Measurements from ENCODE around the gene CYGB. TPM values are rescaled to one million over a fixed set of nuclear protein-coding genes. Genes with fewer than 3 reads are reported as not detected.

The CYGB gene
- total and polyA plus RNA-seq, 9 of the 15 experiments (the other 6 are each of a cell fraction or from before 2014, with no cell fraction given) = 0.08 to 0.95 (median 0.18) TPM; not detected in 5

DNA sequence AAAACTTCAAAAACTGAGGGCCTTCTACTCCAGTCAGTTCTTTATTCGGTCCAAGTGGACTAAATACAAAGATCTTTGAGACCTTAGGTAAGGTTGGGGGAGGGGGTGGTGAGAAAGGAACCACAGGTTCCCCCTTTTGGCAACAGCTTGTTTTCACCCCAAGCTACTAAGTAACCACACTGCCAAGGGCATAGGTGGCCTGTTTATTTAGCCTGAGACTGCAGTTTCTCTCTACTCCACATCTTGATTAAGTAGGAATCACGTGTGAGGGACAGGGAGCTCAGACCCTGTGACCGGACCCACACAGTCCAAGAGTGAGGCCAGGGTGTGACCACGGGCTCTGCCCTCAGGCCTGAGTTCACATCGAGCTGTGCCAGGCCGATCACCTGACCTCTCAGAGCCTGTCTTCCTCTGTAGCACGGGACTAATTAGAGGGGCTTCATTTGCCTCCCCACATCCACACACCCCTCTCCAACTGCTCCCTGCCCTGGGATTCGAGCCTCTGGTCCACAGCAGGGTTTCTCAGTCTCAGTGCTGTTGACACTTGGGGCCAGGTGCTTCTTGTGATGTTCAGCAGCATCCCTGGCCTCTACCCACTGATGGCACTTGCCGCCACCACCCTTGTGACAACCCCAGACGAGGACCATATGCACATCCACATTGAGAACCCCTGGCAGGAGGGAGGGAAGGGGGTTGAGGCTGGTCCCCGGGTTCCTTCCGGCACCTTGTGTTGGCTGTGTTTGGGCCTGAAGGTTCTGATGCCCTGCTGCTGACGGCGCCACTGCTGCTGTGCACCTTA is 30.3 kb upstream of the CYGB start (continued):
- TF ChIP-seq ZNF384 (IDR thresholded peaks at IDR 0.05; ENCODE audit: low read depth, low read length) (no peak), ZKSCAN8 (CRISPR knock-in tag; IDR thresholded peaks at IDR 0.05) (no peak), ZNF780A (CRISPR knock-in tag; IDR thresholded peaks at IDR 0.05) (no peak), DACH1 (IDR thresholded peaks at IDR 0.05; ENCODE audit: partially characterized antibody) (no peak), ZNF224 (CRISPR knock-in tag; IDR thresholded peaks at IDR 0.05) (no peak), ZFPM2 (CRISPR knock-in tag; IDR thresholded peaks at IDR 0.05) (no peak), SUPT5H (IDR thresholded peaks at IDR 0.05) (peak; percentile 33; the same call in 1 of the 2 replicates), WHSC1 (IDR thresholded peaks at IDR 0.05; ENCODE audit: low read length) (no peak), ZKSCAN1 (IDR thresholded peaks at IDR 0.05; ENCODE audit: low read depth, low read length) (no peak), ELF1 (tag; IDR thresholded peaks at IDR 0.05) (no peak), ZFP36 (IDR thresholded peaks at IDR 0.05; ENCODE audit: low read depth, low read length, partially characterized antibody) (peak; percentile 11), NR2F6 (CRISPR knock-in tag; IDR thresholded peaks at IDR 0.05) (no peak), MAZ (CRISPR knock-in tag; conservative IDR thresholded peaks at IDR 0.05 in 1 of 2, IDR thresholded peaks at IDR 0.05 in 1 of 2) (0 out of 4 replicates have a peak, but pooled peaks of 1 of the 2 experiments have one; percentile 17), PHB (CRISPR knock-in tag; IDR thresholded peaks at IDR 0.05) (no peak), GTF2E2 (tag; IDR thresholded peaks at IDR 0.05) (no peak), ZFP1 (CRISPR knock-in tag; IDR thresholded peaks at IDR 0.05) (no peak), KDM1A (IDR thresholded peaks at IDR 0.05) (no peak), FOXJ2 (tag; IDR thresholded peaks at IDR 0.05) (peak; percentile 68), KLF13 (tag; IDR thresholded peaks at IDR 0.05; ENCODE audit: borderline replicate concordance, low read depth) (no peak)
- TF ChIP-seq, protein P1, sequence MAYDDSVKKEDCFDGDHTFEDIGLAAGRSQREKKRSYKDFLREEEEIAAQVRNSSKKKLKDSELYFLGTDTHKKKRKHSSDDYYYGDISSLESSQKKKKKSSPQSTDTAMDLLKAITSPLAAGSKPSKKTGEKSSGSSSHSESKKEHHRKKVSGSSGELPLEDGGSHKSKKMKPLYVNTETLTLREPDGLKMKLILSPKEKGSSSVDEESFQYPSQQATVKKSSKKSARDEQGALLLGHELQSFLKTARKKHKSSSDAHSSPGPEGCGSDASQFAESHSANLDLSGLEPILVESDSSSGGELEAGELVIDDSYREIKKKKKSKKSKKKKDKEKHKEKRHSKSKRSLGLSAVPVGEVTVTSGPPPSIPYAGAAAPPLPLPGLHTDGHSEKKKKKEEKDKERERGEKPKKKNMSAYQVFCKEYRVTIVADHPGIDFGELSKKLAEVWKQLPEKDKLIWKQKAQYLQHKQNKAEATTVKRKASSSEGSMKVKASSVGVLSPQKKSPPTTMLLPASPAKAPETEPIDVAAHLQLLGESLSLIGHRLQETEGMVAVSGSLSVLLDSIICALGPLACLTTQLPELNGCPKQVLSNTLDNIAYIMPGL (CRISPR knock-in tag; IDR thresholded peaks at IDR 0.05) = 0 out of 2 replicates have a peak, but pooled peaks have one; percentile 59
- TF ChIP-seq, protein P2, sequence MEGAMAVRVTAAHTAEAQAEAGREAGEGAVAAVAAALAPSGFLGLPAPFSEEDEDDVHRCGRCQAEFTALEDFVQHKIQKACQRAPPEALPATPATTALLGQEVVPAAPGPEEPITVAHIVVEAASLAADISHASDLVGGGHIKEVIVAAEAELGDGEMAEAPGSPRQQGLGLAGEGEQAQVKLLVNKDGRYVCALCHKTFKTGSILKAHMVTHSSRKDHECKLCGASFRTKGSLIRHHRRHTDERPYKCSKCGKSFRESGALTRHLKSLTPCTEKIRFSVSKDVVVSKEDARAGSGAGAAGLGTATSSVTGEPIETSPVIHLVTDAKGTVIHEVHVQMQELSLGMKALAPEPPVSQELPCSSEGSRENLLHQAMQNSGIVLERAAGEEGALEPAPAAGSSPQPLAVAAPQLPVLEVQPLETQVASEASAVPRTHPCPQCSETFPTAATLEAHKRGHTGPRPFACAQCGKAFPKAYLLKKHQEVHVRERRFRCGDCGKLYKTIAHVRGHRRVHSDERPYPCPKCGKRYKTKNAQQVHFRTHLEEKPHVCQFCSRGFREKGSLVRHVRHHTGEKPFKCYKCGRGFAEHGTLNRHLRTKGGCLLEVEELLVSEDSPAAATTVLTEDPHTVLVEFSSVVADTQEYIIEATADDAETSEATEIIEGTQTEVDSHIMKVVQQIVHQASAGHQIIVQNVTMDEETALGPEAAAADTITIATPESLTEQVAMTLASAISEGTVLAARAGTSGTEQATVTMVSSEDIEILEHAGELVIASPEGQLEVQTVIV (CRISPR knock-in tag; IDR thresholded peaks at IDR 0.05; ENCODE audit: borderline replicate concordance) = no peak
- TF ChIP-seq, protein P3, sequence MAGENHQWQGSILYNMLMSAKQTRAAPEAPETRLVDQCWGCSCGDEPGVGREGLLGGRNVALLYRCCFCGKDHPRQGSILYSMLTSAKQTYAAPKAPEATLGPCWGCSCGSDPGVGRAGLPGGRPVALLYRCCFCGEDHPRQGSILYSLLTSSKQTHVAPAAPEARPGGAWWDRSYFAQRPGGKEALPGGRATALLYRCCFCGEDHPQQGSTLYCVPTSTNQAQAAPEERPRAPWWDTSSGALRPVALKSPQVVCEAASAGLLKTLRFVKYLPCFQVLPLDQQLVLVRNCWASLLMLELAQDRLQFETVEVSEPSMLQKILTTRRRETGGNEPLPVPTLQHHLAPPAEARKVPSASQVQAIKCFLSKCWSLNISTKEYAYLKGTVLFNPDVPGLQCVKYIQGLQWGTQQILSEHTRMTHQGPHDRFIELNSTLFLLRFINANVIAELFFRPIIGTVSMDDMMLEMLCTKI (IDR thresholded peaks at IDR 0.05; ENCODE audit: partially characterized antibody) = no peak

Measured in K562 (cell line).